CD4-positive, alpha-beta T cell treated with Interferon gamma for 1 hour (primary cell): Measurements from ENCODE around the gene MTHFD2L.

Source experiments
- DNase-seq: peaks from one replicate; pipeline ENCODE4 v3.0.0-alpha.2; 2020

Gene MTHFD2L

GRCh38 chr4:74260036-74260435, 102.1 kb downstream of the MTHFD2L start:
- no peak for DNase-seq

DNA sequence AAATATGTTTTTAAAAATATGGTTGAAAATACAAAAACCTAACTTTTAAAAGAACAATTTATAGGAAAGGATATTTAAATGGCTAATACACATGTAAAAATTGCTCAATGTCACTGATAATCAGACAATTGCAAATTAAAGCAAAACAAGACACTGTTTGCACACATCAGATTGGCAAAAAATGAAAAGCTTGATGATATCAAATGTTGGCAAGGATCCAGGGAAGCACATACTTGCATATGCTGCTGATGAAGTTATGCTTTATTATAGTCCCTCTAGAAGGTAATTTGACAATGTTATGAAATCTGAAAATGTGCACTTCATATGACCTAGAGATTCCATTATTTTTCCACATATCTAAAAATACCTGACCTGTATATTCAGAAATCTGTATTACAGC, 104.6 kb downstream of the MTHFD2L start:
- DNase-seq = no peak

- no peak for DNase-seq
These were observed 105.6 kb downstream of the MTHFD2L start for GRCh38 chr4:74263551-74263950.

GRCh38 chr4:74266081-74266480, 108.2 kb downstream of the MTHFD2L start:
- DNase-seq = no peak

- no peak for DNase-seq
These were observed 110.2 kb downstream of the MTHFD2L start for GRCh38 chr4:74267998-74268606.

- no peak for DNase-seq
These were observed 110.7 kb downstream of the MTHFD2L start for GRCh38 chr4:74268643-74269042.

GRCh38 chr4:74278490-74278889, 120.6 kb downstream of the MTHFD2L start:
- no peak for DNase-seq

DNA sequence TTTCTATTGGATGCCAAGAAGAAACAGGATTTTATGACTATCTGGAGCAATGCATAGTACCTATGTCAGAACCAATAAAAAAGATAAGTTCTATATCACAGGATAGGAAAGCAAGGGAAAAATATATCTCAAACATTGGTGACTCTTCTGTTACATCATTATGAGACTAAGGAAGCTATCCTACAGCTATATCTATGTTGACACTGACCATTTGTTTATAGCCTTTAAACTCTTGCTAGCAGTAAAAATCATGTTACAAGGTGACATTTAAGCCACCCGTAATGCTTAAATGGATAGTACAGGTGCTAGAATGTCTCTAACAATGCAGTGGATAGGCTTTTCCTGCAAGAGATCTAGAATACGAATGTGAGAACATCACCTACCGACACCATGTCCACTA, 121.8 kb downstream of the MTHFD2L start:
- DNase-seq = no peak

DNA sequence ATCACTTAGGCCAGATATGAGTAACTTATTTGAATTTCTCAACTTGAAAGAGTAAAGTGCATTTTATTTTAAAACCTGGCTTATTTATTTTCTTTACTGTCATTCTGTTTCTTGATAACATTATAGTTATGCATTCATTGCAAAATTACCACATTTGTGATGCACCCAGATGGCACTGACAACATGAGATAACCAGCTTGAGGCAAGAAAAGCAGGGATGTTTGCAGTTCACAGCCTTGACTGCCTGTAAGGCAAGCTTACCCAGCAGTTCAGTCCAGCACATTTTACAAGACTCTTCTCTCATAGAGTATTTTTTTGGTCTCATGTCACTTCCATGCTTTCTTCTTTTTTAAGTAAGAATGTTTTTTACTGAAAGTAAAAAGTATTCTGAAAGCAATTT, 125.0 kb downstream of the MTHFD2L start:
- no peak for DNase-seq

GRCh38 chr4:74283614-74284013, 125.7 kb downstream of the MTHFD2L start:
- no peak for DNase-seq

GRCh38 chr4:74284053-74284452, 126.1 kb downstream of the MTHFD2L start:
- no peak for DNase-seq

DNA sequence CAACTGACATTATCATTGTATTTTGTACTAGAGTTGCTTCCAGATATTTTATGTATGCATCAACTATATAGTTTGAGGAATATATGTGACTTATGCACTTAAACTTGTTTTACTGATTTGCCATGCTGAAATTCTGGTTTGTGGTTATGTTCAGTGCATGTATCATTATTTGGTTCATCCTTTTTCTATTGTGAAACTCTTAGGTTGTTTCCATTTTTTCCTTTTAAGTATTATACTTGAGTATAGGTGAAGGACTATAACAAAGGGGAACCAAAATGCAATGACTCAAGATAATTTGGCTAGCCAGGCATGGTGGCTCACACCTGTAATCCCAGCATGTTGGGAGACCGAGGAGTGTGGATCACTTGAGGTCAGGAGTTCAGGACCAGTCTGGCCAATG, 129.2 kb downstream of the MTHFD2L start:
- DNase-seq = no peak

DNA sequence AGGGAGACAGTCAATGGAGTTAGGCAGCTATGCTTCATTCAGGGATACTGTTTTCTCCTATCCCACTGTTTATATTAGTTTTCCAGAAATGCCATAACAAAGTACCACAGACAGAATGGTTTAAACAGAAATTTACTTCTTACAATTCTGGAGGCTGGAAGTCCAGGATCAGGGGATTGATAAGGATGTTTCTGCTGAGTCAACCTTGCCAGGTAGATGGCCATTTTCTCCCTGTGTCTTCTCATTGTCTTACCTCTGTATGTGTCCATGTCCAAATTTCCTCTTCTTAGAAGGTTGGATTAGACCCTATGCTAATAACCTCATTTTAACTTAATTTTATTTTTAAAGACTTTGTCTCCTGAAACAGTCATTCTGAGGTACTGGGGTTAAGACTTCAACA, 129.9 kb downstream of the MTHFD2L start:
- no peak for DNase-seq

- DNase-seq = no peak
These were observed 133.6 kb downstream of the MTHFD2L start for GRCh38 chr4:74291471-74291870.

DNA sequence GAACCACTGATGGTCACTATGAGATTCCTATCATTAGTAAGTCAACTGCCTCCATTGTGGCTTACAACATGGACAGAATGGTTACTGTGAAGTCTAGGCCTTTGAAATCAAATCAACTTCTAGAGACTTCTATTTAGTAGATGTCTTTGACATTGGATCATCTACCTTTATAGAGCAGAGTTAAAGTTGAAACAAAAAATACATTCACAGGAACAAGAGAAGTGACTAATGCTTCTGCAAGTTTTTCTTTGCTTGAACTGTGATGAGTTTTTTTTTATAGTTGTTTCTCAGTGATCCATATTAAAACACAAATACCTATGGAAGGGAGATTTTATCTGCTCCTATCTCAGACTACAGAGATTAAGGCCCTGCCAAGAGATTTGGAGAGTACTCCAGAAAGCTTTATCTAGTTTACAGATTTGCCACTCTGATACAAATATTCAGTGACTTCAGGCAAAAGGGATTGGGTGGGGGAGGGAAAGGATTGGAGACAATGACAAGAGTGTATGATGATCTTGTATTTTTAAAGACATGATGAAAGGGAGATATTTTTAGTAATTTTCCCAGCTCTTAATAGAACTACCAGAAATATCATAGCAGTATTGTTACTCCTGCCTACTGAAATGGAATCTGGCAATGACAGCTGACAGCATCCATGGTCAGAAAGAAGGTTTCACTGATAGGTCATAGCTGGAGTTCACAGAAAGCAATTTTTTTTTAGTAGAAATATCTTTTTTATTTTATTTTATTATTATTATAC, 134.4 kb downstream of the MTHFD2L start:
- DNase-seq = no peak

- no peak for DNase-seq
These were observed 135.6 kb downstream of the MTHFD2L start for GRCh38 chr4:74293558-74293957.

- DNase-seq = no peak
These were observed 136.8 kb downstream of the MTHFD2L start for GRCh38 chr4:74294681-74295080.

DNA sequence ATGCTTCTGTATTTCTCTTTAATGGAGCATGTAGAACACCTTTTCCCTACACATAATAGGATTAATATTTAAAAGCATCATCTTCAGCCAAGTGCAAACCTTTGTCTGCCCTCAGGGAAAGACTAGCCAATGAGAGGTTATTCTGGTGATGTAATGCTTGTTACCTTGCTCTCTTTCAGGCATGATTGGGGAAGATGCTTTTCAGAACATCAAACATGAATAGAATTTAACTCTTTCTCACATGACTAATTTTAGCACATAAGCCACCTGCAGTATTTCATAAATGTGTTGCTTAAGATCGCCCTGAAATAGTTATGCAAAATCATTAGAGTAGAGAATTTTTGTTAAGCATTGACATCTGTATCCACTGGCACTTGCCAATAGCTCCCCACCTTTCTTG, 139.6 kb downstream of the MTHFD2L start:
- no peak for DNase-seq

DNA sequence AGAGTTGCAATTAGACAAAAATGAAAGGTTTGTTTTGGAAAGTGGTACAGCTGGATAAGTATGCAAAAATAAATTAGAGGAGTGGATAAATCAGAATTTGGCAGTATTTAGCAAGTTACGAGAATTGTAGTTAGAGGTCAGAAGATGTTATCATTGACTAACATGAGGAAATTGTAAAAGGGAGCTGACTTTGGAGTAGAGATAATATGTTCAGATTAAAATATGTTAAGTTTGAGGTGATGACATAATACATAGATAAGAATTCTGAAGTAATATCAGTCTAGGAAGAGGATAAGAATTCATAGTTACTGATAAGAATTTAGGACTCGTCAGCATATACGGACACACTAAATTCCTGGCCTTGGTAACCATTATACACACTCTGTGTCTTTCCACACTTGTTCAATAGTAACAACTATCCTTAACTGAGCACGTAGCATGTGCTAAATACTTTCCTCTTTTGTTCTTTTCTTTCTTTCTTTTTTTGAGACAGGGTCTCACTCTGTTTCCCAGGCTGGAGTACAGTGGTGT, 146.2 kb downstream of the MTHFD2L start:
- no peak for DNase-seq

- DNase-seq = no peak
These were observed 147.1 kb downstream of the MTHFD2L start for GRCh38 chr4:74305000-74305399.

GRCh38 chr4:74307170-74307569, 149.3 kb downstream of the MTHFD2L start:
- no peak for DNase-seq

GRCh38 chr4:74308215-74308614, 150.3 kb downstream of the MTHFD2L start, which contains the start of gene EPGN:
Gene EPGN (plus strand): TSS chr4:74308470. CDS start chr4:74308534, 64 bp downstream.
- DNase-seq = no peak

- no peak for DNase-seq
These were observed 151.3 kb downstream of the MTHFD2L start for GRCh38 chr4:74309223-74309622.

DNA sequence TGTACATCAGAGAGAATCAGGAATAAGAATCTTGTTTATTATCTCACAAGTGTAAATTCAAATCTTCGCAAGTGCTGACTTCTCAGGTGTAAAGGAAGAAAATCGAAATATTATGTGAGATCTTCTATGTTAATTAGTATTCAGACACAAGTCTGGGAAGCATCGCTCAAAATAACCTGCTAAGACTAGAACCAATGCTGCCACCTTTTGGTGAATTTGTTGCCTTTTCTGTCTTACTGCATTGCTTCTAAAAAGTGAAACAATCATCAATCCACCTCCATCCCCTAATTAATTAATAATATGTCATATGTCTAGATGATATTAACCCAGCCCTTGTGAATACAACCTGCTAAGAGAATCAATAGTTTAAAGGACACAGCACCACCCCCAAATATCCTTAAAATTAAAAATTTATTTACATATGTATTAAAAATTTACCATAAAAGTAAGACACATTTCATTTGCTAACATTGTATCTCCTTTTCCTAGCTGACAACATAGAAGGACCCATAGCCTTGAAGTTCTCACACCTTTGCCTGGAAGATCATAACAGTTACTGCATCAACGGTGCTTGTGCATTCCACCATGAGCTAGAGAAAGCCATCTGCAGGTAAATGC, 153.9 kb downstream of the MTHFD2L start:
- DNase-seq = no peak
